WERI-Rb-1 (cell line): ENCODE data around the gene EHF.
"Not testable (repeated sequence)": the region's sequence is repeated elsewhere in the genome, so short reads cannot be mapped to it uniquely, and the experiment has no call there.

Experiments
- DNase-seq: peaks from one replicate; pipeline ENCODE4 v3.0.0-alpha.2; 2020
- H3K27ac ChIP-seq: fragments of 250-450 bp; sonication (Bioruptor Pico); 2 replicates; pipeline ENCODE4 v1.5.1; 2020; ENCODE audit warnings: mild to moderate bottlenecking, moderate library complexity
- H3K27me3 ChIP-seq: fragments of 250-450 bp; sonication (Bioruptor Pico); 2 replicates; pipeline ENCODE4 v1.5.1; 2021; ENCODE audit warnings: mild to moderate bottlenecking, low read depth, moderate library complexity; ENCODE audit not compliant: insufficient read depth, severe bottlenecking
- H3K36me3 ChIP-seq: fragments of 250-450 bp; sonication (Bioruptor Pico); 2 replicates; pipeline ENCODE4 v1.5.1; 2020; ENCODE audit warnings: mild to moderate bottlenecking, moderate library complexity
- H3K4me3 ChIP-seq: 2 replicates; pipeline ENCODE4 v1.5.1; 2011; ENCODE audit warnings: low read depth, mild to moderate bottlenecking, control low read depth, low read length
- H3K9me3 ChIP-seq: fragments of 250-450 bp; sonication (Bioruptor Pico); 2 replicates; pipeline ENCODE4 v1.5.1; 2021; ENCODE audit warnings: mild to moderate bottlenecking, moderate library complexity; ENCODE audit not compliant: severe bottlenecking
- CTCF ChIP-seq: IDR thresholded peaks from 2 replicates; pipeline ENCODE4 v1.5.1; 2011; ENCODE audit warnings: low read depth, mild to moderate bottlenecking, control low read depth, inconsistent platforms, low read length

Gene EHF

GRCh38 chr11:34679681-34680080 lies 58.8 kb downstream of the EHF start:
- Histone ChIP-seq H3K9me3 (no peaks in the 10 kb centered on the region), H3K36me3 (no peaks in the 10 kb centered on the region), H3K27me3 (no peaks in the 10 kb centered on the region), H3K4me3 (no peak overlapping the region), H3K27ac (no peak overlapping the region)
- no peak for TF ChIP-seq CTCF
- DNase-seq: no peak

GRCh38 chr11:34680206-34680605 lies 59.3 kb downstream of the EHF start:
- Histone ChIP-seq H3K27ac (no peak overlapping the region), H3K4me3 (no peak overlapping the region), H3K27me3 (no peaks in the 10 kb centered on the region), H3K36me3 (no peaks in the 10 kb centered on the region), H3K9me3 (no peaks in the 10 kb centered on the region)
- TF ChIP-seq CTCF: no peak
- DNase-seq: no peak

- Histone ChIP-seq H3K9me3 (no peaks in the 10 kb centered on the region), H3K36me3 (no peaks in the 10 kb centered on the region), H3K4me3 (no peak overlapping the region), H3K27me3 (no peaks in the 10 kb centered on the region), H3K27ac (no peak overlapping the region)
- no peak for TF ChIP-seq CTCF
- DNase-seq: no peak
Observed at GRCh38 chr11:34680918-34681586, 60.2 kb downstream of the EHF start.

GRCh38 chr11:34682825-34683224 lies 61.9 kb downstream of the EHF start:
- no peaks in the 10 kb centered on the region for H3K27me3 ChIP-seq
- no peaks in the 10 kb centered on the region for H3K9me3 ChIP-seq
- no peaks in the 10 kb centered on the region for H3K36me3 ChIP-seq
- no peak for DNase-seq
- TF ChIP-seq CTCF: no peak
- H3K4me3 ChIP-seq: no peak overlapping the region
- no peak overlapping the region for H3K27ac ChIP-seq

GRCh38 chr11:34683396-34683795 lies 62.5 kb downstream of the EHF start:
- H3K36me3 ChIP-seq: no peaks in the 10 kb centered on the region
- H3K4me3 ChIP-seq: no peak overlapping the region
- H3K27ac ChIP-seq: no peak overlapping the region
- TF ChIP-seq CTCF: no peak
- DNase-seq: no peak
- H3K9me3 ChIP-seq: no peaks in the 10 kb centered on the region
- H3K27me3 ChIP-seq: no peaks in the 10 kb centered on the region

GRCh38 chr11:34685864-34686263 lies 65.0 kb downstream of the EHF start:
- Histone ChIP-seq H3K27ac (no peak overlapping the region), H3K9me3 (no peaks in the 10 kb centered on the region), H3K4me3 (no peak overlapping the region), H3K27me3 (no peaks in the 10 kb centered on the region), H3K36me3 (no peaks in the 10 kb centered on the region)
- no peak for TF ChIP-seq CTCF
- no peak for DNase-seq

- not testable (repeated sequence) for DNase-seq, H3K9me3 ChIP-seq, H3K4me3 ChIP-seq, H3K27me3 ChIP-seq, H3K27ac ChIP-seq, H3K36me3 ChIP-seq
Observed at GRCh38 chr11:34692299-34692698, 71.4 kb downstream of the EHF start.
